ENCODE data around the gene PPP2R5C.

GRCh38 chr14:101937926-101938767 lies 176.6 kb downstream of the PPP2R5C start:
- no peak for TF ChIP-seq POLR2AphosphoS5 (IDR thresholded peaks at IDR 0.05)
- TF ChIP-seq CTCF (IDR thresholded peaks at IDR 0.05), result no peak
